H1 (cell line): Measurements from ENCODE around the gene SLC39A9.

Experiments
- CHD1 ChIP-seq: IDR thresholded peaks from 2 replicates; pipeline ENCODE4 v1.6.1; 2012; ENCODE audit warnings: low read depth, low read length, improper control_type of control experiment
- EZH2 ChIP-seq: fragments of 200-600 bp; sonication (generic); IDR thresholded peaks from 2 replicates; pipeline ENCODE4 v1.7.1; 2012; ENCODE audit warnings: low read depth, mild to moderate bottlenecking, moderate library complexity, low read length, inconsistent platforms; ENCODE audit not compliant: severe bottlenecking
- RFX5 ChIP-seq: IDR thresholded peaks from 2 replicates; pipeline ENCODE4 v1.6.1; 2011; ENCODE audit warnings: low read depth, low read length, improper control_type of control experiment, borderline replicate concordance

DNA sequence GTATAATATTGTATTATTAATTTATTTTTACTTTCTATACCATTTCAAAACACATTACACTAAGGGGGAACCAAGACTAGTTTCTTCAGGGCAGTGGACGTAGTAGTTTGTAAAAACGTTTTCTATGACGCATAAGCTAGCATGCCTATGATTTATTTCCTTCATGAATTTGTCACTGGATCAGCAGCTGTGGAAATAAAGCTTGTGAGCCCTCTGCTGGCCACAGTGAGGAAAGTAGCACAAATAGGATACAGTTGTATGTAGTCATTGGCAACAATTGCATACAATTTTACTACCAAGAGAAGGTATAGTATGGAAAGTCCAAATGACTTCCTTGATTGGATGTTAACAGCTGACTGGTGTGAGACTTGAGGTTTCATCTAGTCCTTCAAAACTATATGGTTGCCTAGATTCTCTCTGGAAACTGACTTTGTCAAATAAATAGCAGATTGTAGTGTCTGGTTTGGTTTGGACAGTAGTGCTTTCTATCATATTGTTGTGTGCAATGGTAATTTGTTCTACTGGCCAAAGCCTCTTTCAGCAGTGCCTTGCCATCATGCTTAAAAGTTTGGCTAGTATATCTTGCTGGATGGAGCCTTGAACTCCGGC, 61.7 kb downstream of the SLC39A9 start:
- no peak for TF ChIP-seq RFX5
- no peak for TF ChIP-seq CHD1
- no peak for TF ChIP-seq EZH2
